Loucy (cell line): ENCODE results near the gene ADAMTSL2.

Experiments
- CTCF ChIP-seq: fragments of 200-600 bp; sonication (generic); conservative IDR thresholded peaks from 2 replicates; pipeline ENCODE4 v1.5.1; 2014; ENCODE audit warnings: mild to moderate bottlenecking, antibody characterized with exemption, low read length
- EZH2phosphoT487 ChIP-seq: fragments of 200-600 bp; IDR thresholded peaks from 2 replicates; pipeline ENCODE4 v1.6.1; 2018; ENCODE audit warnings: antibody characterized with exemption, mild to moderate bottlenecking, moderate library complexity, borderline replicate concordance

DNA sequence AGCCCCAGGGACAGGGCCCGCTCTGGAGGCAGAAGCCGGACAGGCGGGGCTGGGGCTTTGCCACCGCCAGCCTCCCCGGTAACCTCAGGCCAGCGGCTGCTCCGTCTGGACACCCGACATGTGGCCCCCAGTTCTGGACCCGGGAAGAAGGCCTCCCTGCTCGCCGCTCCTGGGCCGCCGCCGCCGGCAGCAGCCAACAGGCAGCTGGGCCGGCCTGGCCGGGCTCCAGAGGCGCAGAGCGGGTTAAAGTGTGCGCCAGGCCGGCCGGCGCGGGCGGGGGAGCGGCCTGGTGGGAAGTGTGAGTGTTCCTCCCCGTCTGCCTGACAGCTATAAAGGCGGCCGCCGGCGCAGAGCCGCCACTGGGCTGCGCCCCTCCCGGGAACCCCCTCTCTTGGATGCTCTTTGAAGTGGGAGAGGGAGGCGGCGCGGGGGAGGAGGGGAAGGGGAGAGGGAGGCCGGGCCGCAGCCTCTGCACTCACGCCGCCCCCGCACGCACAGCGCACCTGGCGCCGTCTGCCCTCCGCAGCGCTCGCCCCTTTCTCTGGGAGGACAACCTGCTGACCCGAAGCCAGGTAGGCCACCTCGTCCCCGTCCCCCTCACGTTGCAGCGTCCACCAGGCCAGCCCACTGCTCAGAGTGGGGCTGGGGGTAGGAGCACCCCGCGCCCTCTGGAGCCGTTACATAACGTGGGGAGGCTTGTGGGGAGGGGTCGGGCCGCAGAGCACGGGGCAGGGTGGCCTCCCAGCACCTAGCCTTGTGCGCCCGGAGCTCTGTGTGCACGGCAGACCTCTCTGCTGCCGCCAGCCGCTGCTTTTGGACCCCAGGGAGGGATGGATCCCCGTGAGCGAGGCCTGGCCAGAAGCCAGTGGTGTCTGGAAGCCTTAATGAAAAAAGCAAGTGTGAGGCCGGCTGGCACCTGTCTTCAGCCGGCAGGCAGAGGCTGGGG, at the start of gene ADAMTSL2:
- TF ChIP-seq CTCF (no peak), EZH2phosphoT487 (no peak)
